Neural progenitor cell (in vitro differentiated cells): ENCODE measurements around the gene SEMA7A.
"Not testable (repeated sequence)": the region's sequence is repeated elsewhere in the genome, so short reads cannot be mapped to it uniquely, and the experiment has no call there.

Source experiments
- CTCF ChIP-seq: fragments of 200-600 bp; sonication (generic); IDR thresholded peaks from 2 replicates; pipeline ENCODE4 v1.5.1; 2017; ENCODE audit warnings: antibody characterized with exemption, mild to moderate bottlenecking
- EZH2 ChIP-seq: fragments of 200-600 bp; sonication (generic); IDR thresholded peaks from 2 replicates; pipeline ENCODE4 v1.6.1; 2017; ENCODE audit warnings: antibody characterized with exemption, mild to moderate bottlenecking, moderate library complexity

GRCh38 chr15:74457036-74457435 lies 23.3 kb upstream of the SEMA7A start:
- not testable (repeated sequence) for TF ChIP-seq CTCF, EZH2
